ENCODE data around the gene LHPP. TPM values are rescaled to one million over a fixed set of nuclear protein-coding genes. Genes with fewer than 3 reads are reported as not detected.

The LHPP gene
- total and polyA plus RNA-seq, 9 donors: 4.3 to 19.9 (median 12.6) TPM

- Histone ChIP-seq H3K36me3 (no peaks in the 10 kb centered on the region), H3K4me3 (no peak overlapping the region), H3K9me3 (no peaks in the 10 kb centered on the region), H3K4me1 (ENCODE audit: insufficient read depth) (no peaks in the 10 kb centered on the region), H3K27me3 (no peaks in the 10 kb centered on the region), H3K27ac (no peak overlapping the region)
- DNase-seq: no peak
- TF ChIP-seq EP300 (IDR thresholded peaks at IDR 0.05) (no peak), POLR2A (IDR thresholded peaks at IDR 0.05) (no peak), CTCF (IDR thresholded peaks at IDR 0.05) (no peak)
- WGBS, 3 donors: 92 to 96% (median 93%) methylated on average over 9 of the region's 9 CpGs
- intact Hi-C loops (cut with DNase I): no loop called here
Measured at GRCh38 chr10:124551097-124551496, 89.5 kb downstream of the LHPP start.

DNA sequence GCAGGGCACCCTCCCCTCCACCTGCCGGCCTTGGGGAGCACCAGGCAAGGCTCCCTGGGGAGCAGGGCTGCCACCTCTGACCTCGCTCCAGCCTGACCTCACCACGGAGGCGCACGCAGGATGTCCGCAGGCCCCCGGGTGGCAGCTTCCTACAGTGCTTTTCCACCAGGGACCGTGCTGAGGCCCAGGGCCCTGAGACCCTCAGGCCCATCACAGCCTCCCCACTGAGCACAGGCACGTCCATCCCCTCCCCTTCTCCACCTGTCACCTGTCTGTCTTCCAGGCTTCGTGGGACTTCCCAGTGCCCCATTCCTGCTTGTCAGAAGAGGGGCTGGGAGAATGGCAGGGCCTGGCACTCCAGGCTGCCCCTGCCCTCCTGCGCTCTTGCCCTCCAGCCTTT is 90.1 kb downstream of the LHPP start:
- no peaks in the 10 kb centered on the region for H3K27me3 ChIP-seq
- no peaks in the 10 kb centered on the region for H3K36me3 ChIP-seq
- 92 to 95% (median 93%) methylated on average over 11 of the region's 11 CpGs for WGBS, 3 donors
- no peak overlapping the region for H3K27ac ChIP-seq
- no peak for DNase-seq
- H3K4me3 ChIP-seq: no peak overlapping the region
- H3K9me3 ChIP-seq: no peaks in the 10 kb centered on the region
- intact Hi-C loops (cut with DNase I): no loop called here
- H3K4me1 ChIP-seq (ENCODE audit: insufficient read depth): no peaks in the 10 kb centered on the region
- no peak for TF ChIP-seq CTCF (IDR thresholded peaks at IDR 0.05)
- TF ChIP-seq POLR2A (IDR thresholded peaks at IDR 0.05): no peak
- no peak for TF ChIP-seq EP300 (IDR thresholded peaks at IDR 0.05)

DNA sequence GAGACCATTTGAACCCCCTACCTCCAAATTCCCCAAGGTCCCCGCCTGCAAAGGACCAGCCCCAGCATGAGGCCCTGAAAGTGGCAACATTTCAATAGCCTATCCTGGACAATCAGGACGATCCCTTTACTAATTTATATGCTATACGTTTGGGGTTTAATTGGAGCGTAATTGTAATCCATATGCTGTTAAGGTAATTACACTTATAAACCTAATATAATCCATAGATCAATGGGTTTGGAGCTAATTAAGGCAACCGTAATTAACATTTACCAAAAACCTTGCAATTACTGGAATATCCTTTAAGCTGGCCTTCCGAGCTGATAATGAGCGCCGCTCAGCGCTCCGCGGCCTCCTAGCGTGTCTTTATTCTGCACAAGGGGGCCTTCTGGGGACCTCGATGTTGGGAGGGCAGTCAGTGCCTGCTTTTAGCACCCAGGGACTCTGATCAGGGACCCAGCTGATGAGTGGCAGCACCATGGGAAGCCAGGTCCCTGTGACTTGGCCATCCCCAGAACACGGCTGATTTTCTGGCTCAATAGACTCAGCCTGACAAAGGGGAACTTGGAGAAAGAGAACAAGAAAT is 91.2 kb downstream of the LHPP start:
- Histone ChIP-seq H3K9me3 (no peaks in the 10 kb centered on the region), H3K36me3 (no peaks in the 10 kb centered on the region), H3K27ac (no peak overlapping the region), H3K4me1 (ENCODE audit: insufficient read depth) (peaks cover 4% of the 10 kb centered on the region), H3K4me3 (no peak overlapping the region), H3K27me3 (no peaks in the 10 kb centered on the region)
- 90 to 94% (median 91%) methylated on average over 14 of the region's 14 CpGs for WGBS, 3 donors
- TF ChIP-seq EP300 (IDR thresholded peaks at IDR 0.05) (no peak), POLR2A (IDR thresholded peaks at IDR 0.05) (no peak), CTCF (IDR thresholded peaks at IDR 0.05) (no peak)
- DNase-seq: no peak
- intact Hi-C loops (cut with DNase I): no loop called here

DNA sequence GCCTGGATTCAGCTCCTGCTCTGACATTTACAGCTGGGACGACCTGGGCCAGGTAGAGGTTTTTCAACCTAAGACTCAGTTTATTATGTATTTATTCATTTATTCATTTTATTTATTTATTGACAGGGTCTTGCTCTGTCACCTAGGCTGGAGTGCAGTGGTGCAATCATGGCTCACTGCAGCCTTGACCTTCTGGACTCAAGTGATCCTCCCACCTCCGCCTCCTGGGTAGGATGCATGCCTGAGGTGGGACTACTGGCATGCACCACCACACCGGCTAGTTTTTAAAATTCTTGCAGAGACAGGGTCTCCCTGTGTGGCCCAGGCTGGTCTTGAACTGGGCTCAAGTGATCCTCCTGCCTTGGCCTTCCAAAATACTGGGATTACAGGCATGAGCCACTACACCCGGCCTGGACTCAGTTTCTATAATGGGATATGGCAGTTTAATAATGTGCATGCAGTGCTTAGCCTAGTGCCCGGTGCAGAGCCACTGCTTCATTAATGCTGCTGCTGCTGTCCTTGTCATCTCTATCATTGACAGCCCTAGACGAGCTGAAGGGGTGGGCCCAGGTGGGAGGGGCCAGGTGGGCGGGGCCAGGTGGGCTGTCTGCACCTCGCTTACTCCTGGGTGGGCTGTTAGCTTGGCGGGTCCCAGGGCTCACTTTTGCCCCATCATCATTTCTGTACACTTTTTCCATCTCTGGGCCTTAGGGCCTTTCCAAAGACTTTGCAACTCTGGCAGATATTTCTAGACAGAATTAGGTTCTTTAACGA is 92.6 kb downstream of the LHPP start:
- Histone ChIP-seq H3K4me3 (no peak overlapping the region), H3K27ac (no peak overlapping the region), H3K4me1 (ENCODE audit: insufficient read depth) (peaks cover 15% of the 10 kb centered on the region), H3K36me3 (no peaks in the 10 kb centered on the region), H3K9me3 (no peaks in the 10 kb centered on the region), H3K27me3 (no peaks in the 10 kb centered on the region)
- no peak for TF ChIP-seq CTCF (IDR thresholded peaks at IDR 0.05)
- TF ChIP-seq EP300 (IDR thresholded peaks at IDR 0.05): no peak
- no peak for TF ChIP-seq POLR2A (IDR thresholded peaks at IDR 0.05)
- no peak for DNase-seq
- intact Hi-C loops (cut with DNase I): no loop called here
- WGBS, 3 donors: 83 to 88% (median 86%) methylated on average over 10 of the region's 10 CpGs
